ENCODE measurements around the gene VEZF1. TPM values are rescaled to one million over a fixed set of nuclear protein-coding genes. Genes with fewer than 3 reads are reported as not detected.
A peak's percentile ranks its signal among the peaks of the same experiment; 100 is the strongest.

The VEZF1 gene
- total RNA-seq, 6 donors from 2014 or later, result 36.4 to 99.7 (median 72.5) TPM

DNA sequence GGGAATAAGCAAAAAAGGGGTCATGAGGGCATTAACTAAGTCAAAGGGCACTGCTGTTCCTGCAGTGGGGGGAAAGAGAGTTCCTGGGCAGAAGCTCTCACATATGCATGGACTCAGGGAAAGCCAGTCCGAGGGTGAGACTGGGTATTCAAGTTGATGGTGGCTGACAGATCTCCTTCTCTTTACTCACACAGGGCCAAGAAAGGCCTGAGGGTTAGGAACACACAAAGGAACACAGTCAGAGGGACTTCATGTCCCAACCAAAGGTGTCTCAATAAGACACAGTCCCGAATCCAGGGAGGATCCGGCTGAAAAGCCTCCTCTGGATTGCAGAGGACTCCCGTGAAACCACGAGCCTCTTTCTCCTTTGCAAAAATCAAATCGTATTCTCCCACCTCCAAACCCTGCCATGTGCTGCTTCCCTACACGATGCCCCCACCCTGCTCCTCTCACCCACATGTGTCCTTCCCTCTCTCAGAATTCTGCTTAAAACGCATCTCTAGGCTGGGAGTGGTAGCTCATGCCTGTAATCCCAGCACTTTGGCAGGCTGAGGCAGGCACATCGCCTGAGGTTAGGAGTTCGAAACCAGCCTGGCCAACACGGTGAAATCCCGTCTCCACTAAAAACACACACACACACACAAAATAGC lies 56.4 kb downstream of the VEZF1 start:
- DNase-seq, result no peak
- ATAC-seq (ENCODE audit: low FRiP score in 2 of 2), result no peak
- no peaks in the 10 kb centered on the region for H3K36me3 ChIP-seq
- H3K27ac ChIP-seq, result peak overlapping the region in 1 of 4 donors; percentile 37
- 90 to 92% methylated on average over 12 of the region's 12 CpGs for WGBS, 2 donors
- H3K4me1 ChIP-seq, result peaks cover 39 to 64% (median 51%) of the 10 kb centered on the region in 4 donors
- no peaks in the 10 kb centered on the region for H3K27me3 ChIP-seq
- TF ChIP-seq POLR2AphosphoS5 (IDR thresholded peaks at IDR 0.05) (no peak), CTCF (IDR thresholded peaks at IDR 0.05) (no peak), EP300 (IDR thresholded peaks at IDR 0.05) (no peak), POLR2A (IDR thresholded peaks at IDR 0.05) (no peak)
- no peaks in the 10 kb centered on the region for H3K9me3 ChIP-seq
- no peak overlapping the region for H3K4me3 ChIP-seq

- H3K36me3 ChIP-seq, result no peaks in the 10 kb centered on the region
- peaks cover 25 to 56% (median 44%) of the 10 kb centered on the region in 4 donors for H3K4me1 ChIP-seq
- TF ChIP-seq POLR2AphosphoS5 (IDR thresholded peaks at IDR 0.05), result no peak
- TF ChIP-seq POLR2A (IDR thresholded peaks at IDR 0.05), result no peak
- TF ChIP-seq EP300 (IDR thresholded peaks at IDR 0.05), result no peak
- TF ChIP-seq CTCF (IDR thresholded peaks at IDR 0.05), result no peak
- no peak for DNase-seq
- H3K27me3 ChIP-seq, result no peaks in the 10 kb centered on the region
- no peak overlapping the region for H3K4me3 ChIP-seq
- peak overlapping the region in 3 of 4 donors; percentile 37 to 50 (median 46) for H3K27ac ChIP-seq
- H3K9me3 ChIP-seq, result no peaks in the 10 kb centered on the region
- ATAC-seq (ENCODE audit: low FRiP score in 2 of 2), result no peak
- WGBS, 2 donors, result 88 to 90% methylated on average over 3 to 5 of the region's 5 CpGs
Measured at GRCh38 chr17:57930239-57930638, 57.8 kb downstream of the VEZF1 start.

DNA sequence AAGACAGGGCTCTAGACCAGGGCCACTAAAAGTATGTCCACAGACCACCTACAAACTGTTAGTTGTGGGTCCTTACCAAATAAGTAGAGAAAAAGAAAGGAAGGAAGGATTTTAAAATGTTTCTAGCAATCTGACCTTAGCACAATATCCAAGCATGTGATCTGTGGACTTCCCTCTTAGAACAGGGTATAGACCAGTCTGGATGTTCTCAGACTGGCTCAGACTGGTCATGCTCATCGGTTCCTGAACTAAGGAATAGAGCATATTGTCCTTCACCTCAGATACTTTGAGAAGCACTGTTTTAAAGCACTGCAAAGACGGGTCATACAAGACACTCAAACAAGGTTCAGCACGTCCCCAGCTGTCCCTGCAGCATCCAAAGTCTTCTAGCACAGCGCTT lies 58.7 kb downstream of the VEZF1 start:
- no peaks in the 10 kb centered on the region for H3K27me3 ChIP-seq
- H3K27ac ChIP-seq, result peak overlapping the region in 3 of 4 donors; percentile 18 to 49 (median 46)
- DNase-seq, result no peak
- no peak for TF ChIP-seq EP300 (IDR thresholded peaks at IDR 0.05)
- no peak for TF ChIP-seq CTCF (IDR thresholded peaks at IDR 0.05)
- TF ChIP-seq POLR2AphosphoS5 (IDR thresholded peaks at IDR 0.05), result no peak
- TF ChIP-seq POLR2A (IDR thresholded peaks at IDR 0.05), result no peak
- no peaks in the 10 kb centered on the region for H3K9me3 ChIP-seq
- peak in 1 of 2 donors; percentile 51 for ATAC-seq (ENCODE audit: low FRiP score in 2 of 2)
- WGBS, 2 donors, result 72 to 79% methylated on average over 4 of the region's 4 CpGs
- no peak overlapping the region for H3K4me3 ChIP-seq
- H3K36me3 ChIP-seq, result no peaks in the 10 kb centered on the region
- peaks cover 20 to 53% (median 38%) of the 10 kb centered on the region in 4 donors for H3K4me1 ChIP-seq

- ATAC-seq (ENCODE audit: low FRiP score in 2 of 2), result no peak
- WGBS, 2 donors, result 75 to 76% methylated on average over 5 of the region's 5 CpGs
- H3K36me3 ChIP-seq, result no peaks in the 10 kb centered on the region
- no peak for DNase-seq
- TF ChIP-seq POLR2AphosphoS5 (IDR thresholded peaks at IDR 0.05) (no peak), CTCF (IDR thresholded peaks at IDR 0.05) (no peak), EP300 (IDR thresholded peaks at IDR 0.05) (no peak), POLR2A (IDR thresholded peaks at IDR 0.05) (no peak)
- peaks cover 20 to 53% (median 38%) of the 10 kb centered on the region in 4 donors for H3K4me1 ChIP-seq
- H3K9me3 ChIP-seq, result no peaks in the 10 kb centered on the region
- H3K27ac ChIP-seq, result peak overlapping the region in 3 of 4 donors; percentile 18 to 49 (median 46)
- no peaks in the 10 kb centered on the region for H3K27me3 ChIP-seq
- no peak overlapping the region for H3K4me3 ChIP-seq
Measured at GRCh38 chr17:57928928-57929327, 59.1 kb downstream of the VEZF1 start.

Data from upper lobe of left lung (tissue), 6 donors.